Osteocyte (in vitro differentiated cells): Measurements from ENCODE around the gene PSENEN. TPM values are rescaled to one million over a fixed set of nuclear protein-coding genes. Genes with fewer than 3 reads are reported as not detected.
"Not testable (repeated sequence)": the region's sequence is repeated elsewhere in the genome, so short reads cannot be mapped to it uniquely, and the experiment has no call there.

Source experiments
- DNase-seq: peaks from one replicate; pipeline ENCODE4 v3.0.0; 2021; ENCODE audit warnings: mixed read lengths; ENCODE audit not compliant: unreplicated experiment; ENCODE audit errors: extremely low spot score
- H3K27ac Mint-ChIP-seq: one replicate; pipeline ENCODE4 v1.8.0; 2021; ENCODE audit warnings: mild to moderate bottlenecking, mixed read lengths; ENCODE audit not compliant: unreplicated experiment
- H3K27me3 Mint-ChIP-seq: one replicate; pipeline ENCODE4 v1.8.0; 2021; ENCODE audit warnings: mixed read lengths; ENCODE audit not compliant: unreplicated experiment
- H3K36me3 Mint-ChIP-seq: one replicate; pipeline ENCODE4 v1.8.0; 2021; ENCODE audit warnings: mixed read lengths; ENCODE audit not compliant: unreplicated experiment
- H3K4me1 Mint-ChIP-seq: one replicate; pipeline ENCODE4 v1.8.0; 2021; ENCODE audit warnings: mixed read lengths; ENCODE audit not compliant: unreplicated experiment
- H3K4me3 Mint-ChIP-seq: one replicate; pipeline ENCODE4 v1.8.0; 2021; ENCODE audit warnings: mild to moderate bottlenecking, moderate library complexity, mixed read lengths; ENCODE audit not compliant: unreplicated experiment
- H3K9me3 Mint-ChIP-seq: one replicate; pipeline ENCODE4 v1.8.0; 2021; ENCODE audit warnings: mixed read lengths; ENCODE audit not compliant: unreplicated experiment
- total RNA-seq: library from RNA; stranded (reverse); gene quantifications from 2 replicates; pipeline ENCODE4 v1.2.1, GENCODE V29; 2021
- TF ChIP-seq, protein P1 (sequence below): fragments of 200-600 bp; sonication (generic); IDR thresholded peaks from 2 replicates; pipeline ENCODE4 v1.5.0; 2021; ENCODE audit warnings: antibody characterized with exemption, mild to moderate bottlenecking, moderate library complexity

Gene PSENEN
- total RNA-seq, 1 donor from 2014 or later, result 72.6 TPM

DNA sequence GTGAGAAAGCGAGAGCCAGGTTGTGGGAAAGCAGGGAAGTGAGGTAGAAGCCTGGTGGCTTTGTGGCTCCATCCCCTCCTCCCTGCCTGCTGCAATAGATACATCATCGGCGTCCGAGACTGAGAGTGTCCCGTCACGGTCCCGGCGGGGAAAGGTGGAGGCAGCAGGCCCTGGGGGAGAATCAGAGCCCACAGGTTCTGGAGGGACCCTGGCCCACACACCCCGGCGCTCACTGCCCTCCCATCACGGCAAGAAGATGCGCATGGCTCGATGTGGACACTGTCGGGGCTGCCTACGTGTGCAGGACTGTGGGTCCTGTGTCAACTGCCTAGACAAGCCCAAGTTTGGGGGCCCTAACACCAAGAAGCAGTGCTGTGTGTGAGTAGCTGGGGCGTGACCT lies 22.6 kb upstream of the PSENEN start:
- DNase-seq, result no peak
- no peak overlapping the region for H3K27ac Mint-ChIP-seq
- no peak overlapping the region for H3K4me3 Mint-ChIP-seq
- peaks cover 41% of the 10 kb centered on the region for H3K36me3 Mint-ChIP-seq
- no peaks in the 10 kb centered on the region for H3K9me3 Mint-ChIP-seq
- no peaks in the 10 kb centered on the region for H3K27me3 Mint-ChIP-seq
- TF ChIP-seq, protein P1, sequence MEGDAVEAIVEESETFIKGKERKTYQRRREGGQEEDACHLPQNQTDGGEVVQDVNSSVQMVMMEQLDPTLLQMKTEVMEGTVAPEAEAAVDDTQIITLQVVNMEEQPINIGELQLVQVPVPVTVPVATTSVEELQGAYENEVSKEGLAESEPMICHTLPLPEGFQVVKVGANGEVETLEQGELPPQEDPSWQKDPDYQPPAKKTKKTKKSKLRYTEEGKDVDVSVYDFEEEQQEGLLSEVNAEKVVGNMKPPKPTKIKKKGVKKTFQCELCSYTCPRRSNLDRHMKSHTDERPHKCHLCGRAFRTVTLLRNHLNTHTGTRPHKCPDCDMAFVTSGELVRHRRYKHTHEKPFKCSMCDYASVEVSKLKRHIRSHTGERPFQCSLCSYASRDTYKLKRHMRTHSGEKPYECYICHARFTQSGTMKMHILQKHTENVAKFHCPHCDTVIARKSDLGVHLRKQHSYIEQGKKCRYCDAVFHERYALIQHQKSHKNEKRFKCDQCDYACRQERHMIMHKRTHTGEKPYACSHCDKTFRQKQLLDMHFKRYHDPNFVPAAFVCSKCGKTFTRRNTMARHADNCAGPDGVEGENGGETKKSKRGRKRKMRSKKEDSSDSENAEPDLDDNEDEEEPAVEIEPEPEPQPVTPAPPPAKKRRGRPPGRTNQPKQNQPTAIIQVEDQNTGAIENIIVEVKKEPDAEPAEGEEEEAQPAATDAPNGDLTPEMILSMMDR, result no peak
- peaks cover 11% of the 10 kb centered on the region for H3K4me1 Mint-ChIP-seq

DNA sequence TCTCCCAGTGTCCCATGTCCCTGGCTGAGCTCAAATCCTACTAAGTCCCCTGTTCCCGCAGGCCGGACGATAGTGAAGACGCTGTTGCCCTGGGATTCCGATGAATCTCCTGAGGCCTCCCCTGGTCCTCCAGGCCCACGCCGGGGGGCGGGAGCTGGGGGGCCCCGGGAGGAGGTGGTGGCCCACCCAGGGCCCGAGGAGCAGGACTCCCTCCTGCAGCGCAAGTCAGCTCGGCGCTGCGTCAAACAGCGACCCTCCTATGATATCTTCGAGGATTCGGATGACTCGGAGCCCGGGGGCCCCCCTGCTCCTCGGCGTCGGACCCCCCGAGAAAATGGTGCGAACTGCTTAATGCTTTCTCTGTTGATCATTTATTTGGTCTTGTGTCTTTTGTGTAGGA lies 21.8 kb upstream of the PSENEN start:
- no peak overlapping the region for H3K27ac Mint-ChIP-seq
- H3K9me3 Mint-ChIP-seq, result no peaks in the 10 kb centered on the region
- H3K36me3 Mint-ChIP-seq, result peaks cover 48% of the 10 kb centered on the region
- no peak overlapping the region for H3K4me3 Mint-ChIP-seq
- no peaks in the 10 kb centered on the region for H3K27me3 Mint-ChIP-seq
- TF ChIP-seq, protein P1, result no peak
- H3K4me1 Mint-ChIP-seq, result peaks cover 10% of the 10 kb centered on the region
- DNase-seq, result no peak

DNA sequence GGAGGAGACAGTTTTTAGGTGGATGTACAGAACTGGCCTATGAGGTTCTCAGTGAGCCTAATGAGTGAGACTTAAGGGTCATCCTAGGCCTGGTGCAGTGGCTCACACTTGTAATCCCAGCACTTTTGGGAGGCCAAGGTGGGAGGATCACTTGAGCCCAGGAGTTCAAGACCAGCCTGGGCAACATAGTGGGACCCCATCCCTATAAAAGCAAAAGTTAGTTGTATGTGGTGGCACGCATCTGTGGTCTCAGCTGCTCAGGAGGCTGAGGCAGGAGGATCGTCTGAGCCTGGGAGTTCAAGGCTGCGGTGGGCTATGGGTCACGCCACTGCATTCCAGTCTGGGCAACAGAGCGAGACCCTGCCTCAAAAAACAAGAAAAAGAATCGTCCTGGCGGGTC lies 21.3 kb upstream of the PSENEN start:
- not testable (repeated sequence) for H3K27me3 Mint-ChIP-seq, H3K27ac Mint-ChIP-seq, H3K4me3 Mint-ChIP-seq, H3K9me3 Mint-ChIP-seq, H3K4me1 Mint-ChIP-seq, DNase-seq
- peaks cover 52% of the 10 kb centered on the region for H3K36me3 Mint-ChIP-seq

DNA sequence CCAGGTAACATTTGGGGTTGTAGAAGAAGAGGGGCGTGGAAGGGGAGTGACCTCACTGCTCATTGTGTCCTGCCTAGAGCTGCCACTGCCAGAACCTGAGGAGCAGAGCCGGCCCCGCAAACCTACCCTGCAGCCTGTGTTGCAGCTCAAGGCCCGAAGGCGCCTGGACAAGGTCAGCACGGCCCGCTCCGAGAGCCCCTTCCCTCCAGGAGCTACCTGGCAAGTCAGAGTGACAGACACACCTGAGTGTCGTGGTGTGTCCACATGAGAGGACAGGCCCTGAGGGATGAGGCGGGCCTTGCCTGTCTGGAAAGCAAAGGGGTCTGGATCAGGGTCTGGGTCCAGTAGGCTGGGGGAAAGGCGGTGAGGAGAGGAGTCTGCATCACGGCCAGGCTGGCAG lies 20.9 kb upstream of the PSENEN start:
- Mint-ChIP-seq H3K9me3 (no peaks in the 10 kb centered on the region), H3K27me3 (no peaks in the 10 kb centered on the region), H3K4me3 (no peak overlapping the region), H3K36me3 (peaks cover 56% of the 10 kb centered on the region), H3K27ac (no peak overlapping the region), H3K4me1 (peaks cover 2% of the 10 kb centered on the region)
- DNase-seq, result no peak
- TF ChIP-seq, protein P1, result no peak

DNA sequence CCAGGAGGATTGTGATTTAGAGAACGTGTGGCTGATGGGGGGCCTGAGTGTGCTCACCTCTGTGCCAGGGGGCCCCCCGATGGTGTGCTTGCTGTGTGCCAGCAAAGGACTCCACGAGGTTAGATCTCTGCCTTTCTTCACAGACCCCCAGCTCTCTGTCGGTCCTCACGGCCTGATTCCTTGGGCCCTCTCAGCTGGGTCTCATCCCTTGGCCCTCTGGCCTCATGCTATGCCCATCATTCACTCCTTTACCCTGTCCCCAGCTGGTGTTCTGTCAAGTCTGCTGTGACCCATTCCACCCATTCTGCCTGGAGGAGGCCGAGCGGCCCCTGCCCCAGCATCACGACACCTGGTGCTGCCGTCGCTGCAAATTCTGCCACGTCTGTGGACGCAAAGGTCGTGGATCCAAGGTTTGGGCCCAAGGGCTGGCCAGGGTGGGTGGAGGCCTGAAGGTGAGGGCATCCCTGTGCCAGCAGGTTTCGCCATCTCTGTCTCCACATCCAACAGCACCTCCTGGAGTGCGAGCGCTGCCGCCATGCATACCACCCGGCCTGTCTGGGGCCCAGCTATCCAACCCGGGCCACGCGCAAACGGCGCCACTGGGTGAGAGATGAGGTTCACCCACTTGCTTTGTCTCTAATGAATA lies 20.1 kb upstream of the PSENEN start:
- Mint-ChIP-seq H3K27me3 (no peaks in the 10 kb centered on the region), H3K27ac (no peak overlapping the region), H3K9me3 (no peaks in the 10 kb centered on the region), H3K4me1 (no peaks in the 10 kb centered on the region), H3K36me3 (peaks cover 62% of the 10 kb centered on the region), H3K4me3 (no peak overlapping the region)
- DNase-seq, result no peak
- TF ChIP-seq, protein P1, result no peak
